Activated T-helper 1 cell treated with anti-CD3 and anti-CD28 coated beads, Interleukin-12 subunit alpha, Interleukin-12 subunit beta, Interleukin-2, Interleukin-4 antibody, amounts not matched to agents 30 ng/mL and 10 ng/mL and 1 ng/mL, durations not matched to agents 14 hours and 24 hours and 36 hours (primary cell): ENCODE data around the gene DNAH11. TPM values are rescaled to one million over a fixed set of nuclear protein-coding genes. Genes with fewer than 3 reads are reported as not detected.
"Not testable (repeated sequence)": the region's sequence is repeated elsewhere in the genome, so short reads cannot be mapped to it uniquely, and the experiment has no call there.

Experiments
- DNase-seq: peaks from one replicate; pipeline ENCODE4 v3.0.0; 2021; ENCODE audit warnings: low spot score
- H3K27ac Mint-ChIP-seq: one replicate; pipeline ENCODE4 v1.8.0; 2021; ENCODE audit warnings: mild to moderate bottlenecking, mixed read lengths
- H3K27me3 Mint-ChIP-seq: one replicate; pipeline ENCODE4 v1.8.0; 2022; ENCODE audit warnings: mild to moderate bottlenecking, moderate library complexity, mixed read lengths; ENCODE audit not compliant: insufficient read depth
- H3K36me3 Mint-ChIP-seq: one replicate; pipeline ENCODE4 v1.8.0; 2021; ENCODE audit warnings: low read depth, mixed read lengths
- H3K4me1 Mint-ChIP-seq: one replicate; pipeline ENCODE4 v1.8.0; 2021; ENCODE audit warnings: low read depth, mixed read lengths
- H3K4me3 Mint-ChIP-seq: one replicate; pipeline ENCODE4 v1.8.0; 2021; ENCODE audit warnings: mild to moderate bottlenecking, moderate library complexity, mixed read lengths
- H3K9me3 Mint-ChIP-seq: one replicate; pipeline ENCODE4 v1.8.0; 2021; ENCODE audit warnings: mixed read lengths
- intact Hi-C: fragments of 100-400 bp; cut with micrococcal nuclease; formaldehyde crosslinking; loops from one replicate; pipeline ENCODE4 v1.15.1; 2024
- total RNA-seq: library from RNA; stranded (reverse); gene quantifications from 2 replicates; pipeline ENCODE4 v1.2.3, GENCODE V29; 2022

Gene DNAH11
- total RNA-seq, 1 donor from 2014 or later: 1.3 TPM

GRCh38 chr7:21717323-21717722 lies 174.5 kb downstream of the DNAH11 start:
- H3K36me3 Mint-ChIP-seq: no peaks in the 10 kb centered on the region
- no peaks in the 10 kb centered on the region for H3K27me3 Mint-ChIP-seq
- DNase-seq: no peak
- no peak overlapping the region for H3K4me3 Mint-ChIP-seq
- H3K9me3 Mint-ChIP-seq: no peaks in the 10 kb centered on the region
- H3K4me1 Mint-ChIP-seq: no peaks in the 10 kb centered on the region
- intact Hi-C loops: no loop called here
- no peak overlapping the region for H3K27ac Mint-ChIP-seq

- no peak for DNase-seq
- intact Hi-C loops: no loop called here
These were observed 175.6 kb downstream of the DNAH11 start for GRCh38 chr7:21718391-21718790.

GRCh38 chr7:21719846-21720245 lies 177.0 kb downstream of the DNAH11 start:
- Mint-ChIP-seq H3K9me3 (no peaks in the 10 kb centered on the region), H3K27me3 (no peaks in the 10 kb centered on the region), H3K36me3 (no peaks in the 10 kb centered on the region), H3K4me1 (no peaks in the 10 kb centered on the region), H3K27ac (no peak overlapping the region), H3K4me3 (no peak overlapping the region)
- intact Hi-C loops: no loop called here
- DNase-seq: no peak

More at GRCh38 chr7:21718391-21718790, 175.6 kb downstream of the DNAH11 start:
- H3K9me3 Mint-ChIP-seq: no peaks in the 10 kb centered on the region
- no peak overlapping the region for H3K27ac Mint-ChIP-seq
- H3K4me1 Mint-ChIP-seq: no peaks in the 10 kb centered on the region
- H3K4me3 Mint-ChIP-seq: no peak overlapping the region
- no peaks in the 10 kb centered on the region for H3K27me3 Mint-ChIP-seq
- no peaks in the 10 kb centered on the region for H3K36me3 Mint-ChIP-seq

- Mint-ChIP-seq H3K4me1 (no peaks in the 10 kb centered on the region), H3K27me3 (no peaks in the 10 kb centered on the region), H3K27ac (no peak overlapping the region), H3K4me3 (no peak overlapping the region), H3K9me3 (no peaks in the 10 kb centered on the region), H3K36me3 (no peaks in the 10 kb centered on the region)
- intact Hi-C loops: no loop called here
- DNase-seq: no peak
These were observed 179.5 kb downstream of the DNAH11 start for GRCh38 chr7:21722371-21722770.

GRCh38 chr7:21724562-21724961 lies 181.7 kb downstream of the DNAH11 start:
- no peak for DNase-seq
- no peaks in the 10 kb centered on the region for H3K27me3 Mint-ChIP-seq
- intact Hi-C loops: no loop called here
- H3K27ac Mint-ChIP-seq: no peak overlapping the region
- no peaks in the 10 kb centered on the region for H3K9me3 Mint-ChIP-seq
- no peaks in the 10 kb centered on the region for H3K36me3 Mint-ChIP-seq
- H3K4me1 Mint-ChIP-seq: no peaks in the 10 kb centered on the region
- no peak overlapping the region for H3K4me3 Mint-ChIP-seq

- H3K27ac Mint-ChIP-seq: no peak overlapping the region
- H3K4me3 Mint-ChIP-seq: no peak overlapping the region
- H3K4me1 Mint-ChIP-seq: no peaks in the 10 kb centered on the region
- DNase-seq: no peak
- H3K27me3 Mint-ChIP-seq: peaks cover 2% of the 10 kb centered on the region
- H3K9me3 Mint-ChIP-seq: no peaks in the 10 kb centered on the region
- no peaks in the 10 kb centered on the region for H3K36me3 Mint-ChIP-seq
- intact Hi-C loops: no loop called here
These were observed 187.6 kb downstream of the DNAH11 start for GRCh38 chr7:21730399-21730798.

GRCh38 chr7:21731977-21732376 lies 189.1 kb downstream of the DNAH11 start:
- no peak for DNase-seq
- no peaks in the 10 kb centered on the region for H3K36me3 Mint-ChIP-seq
- no peak overlapping the region for H3K27ac Mint-ChIP-seq
- H3K9me3 Mint-ChIP-seq: no peaks in the 10 kb centered on the region
- no peaks in the 10 kb centered on the region for H3K4me1 Mint-ChIP-seq
- intact Hi-C loops: no loop called here
- peaks cover 2% of the 10 kb centered on the region for H3K27me3 Mint-ChIP-seq
- no peak overlapping the region for H3K4me3 Mint-ChIP-seq

- H3K4me3 Mint-ChIP-seq, intact Hi-C loops, H3K27me3 Mint-ChIP-seq, H3K36me3 Mint-ChIP-seq, H3K9me3 Mint-ChIP-seq, DNase-seq, H3K27ac Mint-ChIP-seq, H3K4me1 Mint-ChIP-seq: not testable (repeated sequence)
These were observed 190.1 kb downstream of the DNAH11 start for GRCh38 chr7:21732956-21733355.

- Mint-ChIP-seq H3K27ac (no peak overlapping the region), H3K27me3 (peaks cover 2% of the 10 kb centered on the region), H3K36me3 (no peaks in the 10 kb centered on the region), H3K9me3 (no peaks in the 10 kb centered on the region), H3K4me1 (no peaks in the 10 kb centered on the region), H3K4me3 (no peak overlapping the region)
- no peak for DNase-seq
- intact Hi-C loops: no loop called here
These were observed 191.0 kb downstream of the DNAH11 start for GRCh38 chr7:21733837-21734236.

GRCh38 chr7:21743493-21743892 lies 200.7 kb downstream of the DNAH11 start:
- intact Hi-C loops: no loop called here
- Mint-ChIP-seq H3K36me3 (no peaks in the 10 kb centered on the region), H3K9me3 (no peaks in the 10 kb centered on the region), H3K27me3 (peaks cover 6% of the 10 kb centered on the region), H3K4me3 (no peak overlapping the region), H3K27ac (no peak overlapping the region), H3K4me1 (no peaks in the 10 kb centered on the region)
- no peak for DNase-seq

- H3K4me1 Mint-ChIP-seq: no peaks in the 10 kb centered on the region
- H3K36me3 Mint-ChIP-seq: no peaks in the 10 kb centered on the region
- no peaks in the 10 kb centered on the region for H3K9me3 Mint-ChIP-seq
- H3K27me3 Mint-ChIP-seq: peaks cover 10% of the 10 kb centered on the region
- no peak overlapping the region for H3K4me3 Mint-ChIP-seq
- H3K27ac Mint-ChIP-seq: no peak overlapping the region
- intact Hi-C loops: no loop called here
- no peak for DNase-seq
These were observed 204.1 kb downstream of the DNAH11 start for GRCh38 chr7:21746949-21747348.

- Mint-ChIP-seq H3K27me3 (peaks cover 10% of the 10 kb centered on the region), H3K27ac (no peak overlapping the region), H3K9me3 (no peaks in the 10 kb centered on the region), H3K36me3 (no peaks in the 10 kb centered on the region), H3K4me1 (no peaks in the 10 kb centered on the region), H3K4me3 (no peak overlapping the region)
- no peak for DNase-seq
- intact Hi-C loops: no loop called here
These were observed 205.0 kb downstream of the DNAH11 start for GRCh38 chr7:21747806-21748205.

- Mint-ChIP-seq H3K27me3 (peaks cover 7% of the 10 kb centered on the region), H3K9me3 (no peaks in the 10 kb centered on the region), H3K27ac (no peak overlapping the region), H3K4me3 (no peak overlapping the region), H3K4me1 (no peaks in the 10 kb centered on the region), H3K36me3 (no peaks in the 10 kb centered on the region)
- intact Hi-C loops: no loop called here
- no peak for DNase-seq
These were observed 206.5 kb downstream of the DNAH11 start for GRCh38 chr7:21749378-21749777.

GRCh38 chr7:21753071-21753470 lies 210.2 kb downstream of the DNAH11 start:
- intact Hi-C loops: no loop called here

More at GRCh38 chr7:21753071-21753470, 210.2 kb downstream of the DNAH11 start:
- no peaks in the 10 kb centered on the region for H3K36me3 Mint-ChIP-seq
- H3K4me1 Mint-ChIP-seq: no peaks in the 10 kb centered on the region
- peaks cover 9% of the 10 kb centered on the region for H3K27me3 Mint-ChIP-seq
- no peaks in the 10 kb centered on the region for H3K9me3 Mint-ChIP-seq
- no peak overlapping the region for H3K27ac Mint-ChIP-seq
- H3K4me3 Mint-ChIP-seq: no peak overlapping the region
- DNase-seq: no peak
